ENCODE data around the gene IL27RA.

- TF ChIP-seq ZFP36 (IDR thresholded peaks at IDR 0.05; ENCODE audit: borderline replicate concordance, partially characterized antibody) (no peak), CTCF (IDR thresholded peaks at IDR 0.05) (no peak), SREBF2 (IDR thresholded peaks at IDR 0.05) (no peak), ESRRA (IDR thresholded peaks at IDR 0.05; ENCODE audit: borderline replicate concordance, low read length) (no peak), POLR2A (IDR thresholded peaks at IDR 0.05; ENCODE audit: low read length) (no peak), RNF2 (IDR thresholded peaks at IDR 0.05; ENCODE audit: borderline replicate concordance, low read depth) (no peak), FOSB (CRISPR knock-in tag; IDR thresholded peaks at IDR 0.05) (no peak), POLR2AphosphoS2 (conservative IDR thresholded peaks at IDR 0.05; ENCODE audit: low read length) (no peak), TFCP2L1 (CRISPR knock-in tag; IDR thresholded peaks at IDR 0.05) (no peak), CHD2 (IDR thresholded peaks at IDR 0.05; ENCODE audit: low read length, partially characterized antibody) (no peak), RAD21 (conservative IDR thresholded peaks at IDR 0.05 in 1 of 2, IDR thresholded peaks at IDR 0.05 in 1 of 2) (no peak)
- TF ChIP-seq, protein P1, sequence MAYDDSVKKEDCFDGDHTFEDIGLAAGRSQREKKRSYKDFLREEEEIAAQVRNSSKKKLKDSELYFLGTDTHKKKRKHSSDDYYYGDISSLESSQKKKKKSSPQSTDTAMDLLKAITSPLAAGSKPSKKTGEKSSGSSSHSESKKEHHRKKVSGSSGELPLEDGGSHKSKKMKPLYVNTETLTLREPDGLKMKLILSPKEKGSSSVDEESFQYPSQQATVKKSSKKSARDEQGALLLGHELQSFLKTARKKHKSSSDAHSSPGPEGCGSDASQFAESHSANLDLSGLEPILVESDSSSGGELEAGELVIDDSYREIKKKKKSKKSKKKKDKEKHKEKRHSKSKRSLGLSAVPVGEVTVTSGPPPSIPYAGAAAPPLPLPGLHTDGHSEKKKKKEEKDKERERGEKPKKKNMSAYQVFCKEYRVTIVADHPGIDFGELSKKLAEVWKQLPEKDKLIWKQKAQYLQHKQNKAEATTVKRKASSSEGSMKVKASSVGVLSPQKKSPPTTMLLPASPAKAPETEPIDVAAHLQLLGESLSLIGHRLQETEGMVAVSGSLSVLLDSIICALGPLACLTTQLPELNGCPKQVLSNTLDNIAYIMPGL (CRISPR knock-in tag; IDR thresholded peaks at IDR 0.05; ENCODE audit: borderline replicate concordance): no peak
Observed at GRCh38 chr19:13995878-13996765, 35.4 kb upstream of the IL27RA start.

Data from A549 (cell line).